ENCODE results near the gene MAP3K9.

DNA sequence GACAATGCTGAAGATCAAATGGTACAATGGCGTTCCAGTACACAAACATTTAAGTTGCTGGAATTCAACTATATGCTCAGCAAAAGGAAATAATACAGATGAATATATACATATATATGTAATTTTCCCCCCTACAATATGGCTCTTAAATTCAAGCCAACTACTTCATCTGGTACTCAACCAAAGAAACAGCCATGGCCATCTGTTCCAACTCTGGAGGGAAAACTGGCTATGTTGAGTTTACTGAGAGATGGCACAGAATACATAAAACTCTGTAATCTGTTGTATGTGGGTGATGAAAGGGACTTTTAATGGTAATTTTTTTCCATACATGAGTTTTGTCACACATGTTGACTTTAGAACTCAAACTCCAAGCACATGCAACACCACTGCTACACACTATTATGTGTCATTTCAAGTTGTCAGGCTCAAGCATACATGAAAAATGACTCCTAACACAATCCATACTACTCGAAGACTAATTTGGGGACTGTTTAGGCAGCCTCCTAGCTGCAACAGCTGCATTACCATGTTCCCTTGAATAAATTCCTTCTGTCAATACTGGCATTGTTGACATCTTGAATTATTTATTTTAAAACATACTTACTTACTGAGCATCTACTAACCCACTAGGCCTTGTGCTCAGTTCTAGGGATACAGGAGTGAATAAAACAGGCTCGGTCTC lies 38.2 kb upstream of the MAP3K9 start:
- TF ChIP-seq EP300 (IDR thresholded peaks at IDR 0.05; ENCODE audit: low read length): no peak
- no peak for TF ChIP-seq CREM (IDR thresholded peaks at IDR 0.05; ENCODE audit: low read depth)
- no peak for TF ChIP-seq RAD21 (CRISPR knock-in tag; conservative IDR thresholded peaks at IDR 0.05 in 1 of 2, IDR thresholded peaks at IDR 0.05 in 1 of 2)
- TF ChIP-seq TAF15 (IDR thresholded peaks at IDR 0.05; ENCODE audit: low read depth, low read length): no peak
- no peak for TF ChIP-seq THRB (CRISPR knock-in tag; conservative IDR thresholded peaks at IDR 0.05)
- no peak for TF ChIP-seq FOXP4 (CRISPR knock-in tag; IDR thresholded peaks at IDR 0.05; ENCODE audit: borderline replicate concordance)
- TF ChIP-seq KAT2B (IDR thresholded peaks at IDR 0.05; ENCODE audit: low read depth, low read length): no peak
- no peak for TF ChIP-seq CHD4 (IDR thresholded peaks at IDR 0.05; ENCODE audit: insufficient read depth, insufficient replicate concordance, low read depth, low read length, poor library complexity, severe bottlenecking)
- TF ChIP-seq ELF4 (CRISPR knock-in tag; IDR thresholded peaks at IDR 0.05): no peak
- TF ChIP-seq KLF1 (tag; IDR thresholded peaks at IDR 0.05): no peak
- TF ChIP-seq E2F3 (CRISPR knock-in tag; IDR thresholded peaks at IDR 0.05): no peak
